ENCODE results near the gene CLCN6.

- TF ChIP-seq CTCF (IDR thresholded peaks at IDR 0.05) = no peak
- TF ChIP-seq POLR2A (IDR thresholded peaks at IDR 0.05) = no peak
Observed at GRCh38 chr1:11835441-11836225, 29.6 kb downstream of the CLCN6 start.
